HS-5 (cell line): ENCODE data around the gene NQO2.
"Not testable (repeated sequence)": the region's sequence is repeated elsewhere in the genome, so short reads cannot be mapped to it uniquely, and the experiment has no call there.

Experiments
- DNase-seq: peaks from one replicate; pipeline ENCODE4 v3.0.0-alpha.2; 2012; ENCODE audit warnings: low read depth

Gene NQO2

DNA sequence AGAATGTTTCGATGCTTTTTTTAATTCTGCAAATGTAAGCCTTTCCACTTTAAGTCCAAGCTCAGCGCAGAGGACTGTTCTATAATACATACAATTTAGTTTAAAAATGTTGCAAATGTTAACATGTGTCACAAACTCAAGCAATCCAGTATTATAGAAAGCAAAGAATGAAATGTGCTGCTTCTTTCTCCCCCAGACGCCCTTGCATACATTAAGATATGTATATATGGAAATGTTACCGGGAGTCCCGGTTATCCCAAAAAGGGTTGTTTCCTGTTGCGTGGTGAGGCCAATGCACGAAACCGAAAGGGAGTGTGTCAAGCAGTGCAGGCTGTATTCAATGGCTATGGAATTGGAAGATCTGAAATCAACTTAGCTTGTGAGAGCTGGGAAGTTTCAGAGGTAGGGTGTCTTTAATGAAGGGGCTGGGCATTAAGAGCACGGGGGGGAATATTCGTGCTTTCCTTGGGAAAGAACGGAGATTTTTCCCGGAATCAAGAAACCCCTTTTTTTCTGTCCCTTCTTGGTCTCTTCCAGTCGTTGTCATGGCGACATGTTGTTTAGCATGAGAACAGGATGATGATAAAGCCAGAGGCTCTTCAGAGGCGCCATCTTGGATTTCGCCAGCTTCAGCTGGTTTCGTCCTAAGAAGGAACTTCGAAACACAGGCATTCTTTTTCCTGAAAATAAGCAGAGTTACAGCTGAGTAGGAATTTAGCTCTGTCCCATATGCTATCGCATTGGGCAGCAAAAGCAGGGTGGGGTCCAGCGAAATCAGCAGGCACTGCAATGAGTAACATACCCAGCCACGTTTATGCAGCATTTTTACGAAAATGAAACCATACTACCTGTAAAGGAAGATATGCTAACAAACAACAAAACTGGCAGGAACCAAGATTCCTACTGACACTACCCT lies 10.1 kb upstream of the NQO2 start:
- DNase-seq, result peak; percentile 99

GRCh38 chr6:2990248-2990931 lies 9.3 kb upstream of the NQO2 start:
- DNase-seq, result no peak

DNA sequence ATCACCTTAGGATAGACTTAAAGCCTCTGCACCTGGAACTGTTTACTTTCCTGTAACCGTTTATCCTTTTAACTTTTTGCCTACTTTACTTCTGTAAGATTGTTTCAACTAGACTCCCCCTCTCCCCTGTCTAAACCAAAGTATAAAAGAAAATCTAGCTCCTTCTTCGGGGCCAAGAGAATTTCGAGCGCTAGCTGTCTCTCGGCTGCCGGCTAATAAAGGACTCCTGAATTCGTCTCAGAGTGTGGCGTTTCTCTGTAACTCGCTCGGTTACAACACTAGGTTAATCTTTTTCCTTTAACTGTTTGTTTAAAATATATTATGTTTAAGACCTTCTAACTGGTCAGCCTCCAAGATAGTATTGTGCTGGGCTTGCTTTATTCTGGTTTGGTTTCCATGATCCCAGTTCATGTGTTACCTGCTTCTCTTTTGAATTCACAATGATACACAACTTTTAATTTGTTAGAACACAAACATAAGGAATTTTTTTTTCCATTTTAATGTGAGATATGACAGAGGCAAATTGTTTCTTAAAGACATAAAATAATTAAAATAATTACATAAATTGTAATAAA lies 8.7 kb upstream of the NQO2 start:
- no peak for DNase-seq

- no peak for DNase-seq
These were observed 7.2 kb upstream of the NQO2 start for GRCh38 chr6:2992330-2992979.

DNA sequence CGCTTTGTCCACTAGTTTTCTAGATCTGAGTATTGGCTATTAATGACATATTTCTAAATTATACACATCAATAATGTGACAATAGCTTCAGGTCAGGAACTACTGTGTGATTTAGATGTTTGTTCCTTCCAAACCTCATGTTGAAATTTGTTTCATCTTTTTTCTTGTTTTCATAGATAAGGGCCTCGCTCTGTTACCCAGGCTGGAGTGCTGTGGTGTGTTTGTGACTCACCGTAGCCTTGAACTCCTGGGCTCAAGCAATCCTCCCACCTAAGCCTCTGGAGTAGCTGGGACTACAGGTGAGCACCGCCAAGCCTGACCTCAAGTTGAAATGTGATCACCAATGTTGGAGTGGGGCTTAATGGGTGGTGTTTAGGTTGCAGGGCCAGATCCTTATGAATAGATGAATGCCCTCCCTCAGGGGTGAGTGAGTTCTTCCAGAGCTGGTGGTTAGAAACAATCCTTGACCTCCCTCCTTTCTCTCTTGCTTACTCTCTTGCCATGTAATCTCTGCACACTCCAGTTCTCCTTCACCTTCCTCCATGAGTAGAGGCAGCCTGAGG lies 5.9 kb upstream of the NQO2 start:
- no peak for DNase-seq

GRCh38 chr6:2998249-2998997 lies 1.3 kb upstream of the NQO2 start:
- DNase-seq, result not testable (repeated sequence)

- no peak for DNase-seq
These were observed 586 bp upstream of the NQO2 start for GRCh38 chr6:2998998-2999617.

GRCh38 chr6:3001146-3001772 lies 1.6 kb downstream of the NQO2 start:
- DNase-seq, result no peak

DNA sequence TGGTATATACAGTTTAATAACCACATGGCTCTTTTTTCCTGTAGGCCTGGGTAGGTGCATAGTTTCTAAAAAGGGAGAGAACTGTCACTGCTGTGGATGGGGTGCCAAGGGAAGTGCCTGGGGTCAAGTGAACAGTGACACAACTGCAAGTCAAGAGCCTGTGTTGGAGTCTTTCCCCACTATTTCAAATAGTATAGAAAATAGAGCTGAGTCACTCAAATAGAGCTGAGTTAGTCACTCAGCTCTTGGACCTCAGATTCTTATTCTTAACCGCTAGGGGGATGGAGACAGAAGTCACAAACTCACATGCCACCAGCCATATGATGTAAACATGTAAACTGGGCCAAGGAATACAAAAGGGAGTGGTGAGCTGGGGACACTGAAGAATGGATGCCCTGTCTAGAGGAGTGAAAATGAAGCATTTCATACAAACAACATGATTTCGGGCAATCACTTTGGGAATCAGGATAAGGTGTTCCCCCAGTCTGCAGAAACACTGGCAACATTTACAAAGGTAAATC lies 2.1 kb downstream of the NQO2 start:
- no peak for DNase-seq

DNA sequence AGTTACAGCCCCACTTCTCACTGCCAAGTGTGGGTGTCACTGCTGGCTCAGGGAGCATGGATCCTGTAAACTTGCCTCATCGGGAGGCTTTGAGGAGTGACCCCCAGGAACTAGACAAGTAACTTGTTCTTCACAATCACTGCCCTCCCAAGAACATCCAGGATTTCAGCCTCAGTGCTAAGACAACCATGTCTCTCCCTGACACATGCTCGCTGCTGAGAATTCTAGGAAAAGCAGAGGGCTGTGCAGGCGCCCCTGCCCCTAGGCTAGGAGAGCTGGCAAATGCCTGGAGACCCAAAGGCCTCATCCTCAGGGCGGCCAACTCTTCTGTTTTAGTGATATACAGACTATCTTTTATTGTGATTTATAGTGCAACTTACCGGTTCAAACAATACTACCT lies 3.5 kb downstream of the NQO2 start:
- DNase-seq, result not testable (repeated sequence)

DNA sequence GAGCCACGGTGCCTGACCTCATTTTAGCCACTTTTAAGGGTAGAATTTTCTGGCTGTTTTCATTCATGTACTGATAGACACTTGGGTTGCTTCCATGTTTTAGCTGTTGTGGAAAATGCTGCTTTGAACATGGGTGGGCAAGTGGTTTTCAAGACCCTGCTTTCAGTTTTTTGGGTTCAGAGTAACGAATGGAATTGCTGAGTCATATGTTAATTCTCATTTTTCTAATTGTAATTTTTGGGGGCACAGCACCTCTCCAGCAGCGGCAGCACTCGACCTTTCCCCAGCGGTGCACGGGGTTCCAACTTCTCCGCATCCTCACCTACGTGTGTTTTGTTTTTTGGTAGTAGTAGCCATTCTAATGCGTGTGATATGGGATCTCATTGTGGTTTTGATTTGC lies 5.4 kb downstream of the NQO2 start:
- DNase-seq, result no peak

DNA sequence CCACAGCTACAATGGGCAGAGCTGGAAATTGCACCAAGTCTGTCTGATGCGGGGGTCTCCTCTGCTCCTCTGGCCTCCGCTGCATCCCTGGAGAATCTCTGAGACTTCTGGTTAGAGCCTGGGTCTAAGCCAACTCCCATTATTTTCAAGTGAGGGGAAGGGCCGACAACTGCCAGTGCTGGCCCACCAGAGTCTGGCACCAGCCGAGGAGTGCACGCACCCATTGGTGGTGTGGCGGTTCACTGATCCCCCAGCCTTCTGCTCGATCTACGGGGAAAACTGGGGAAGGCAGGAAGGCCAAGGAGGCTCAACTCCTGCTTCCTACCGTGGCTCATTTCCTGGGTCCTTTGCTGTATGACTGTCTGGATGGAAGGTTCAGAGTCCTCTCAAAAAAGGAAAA lies 6.2 kb downstream of the NQO2 start:
- no peak for DNase-seq

DNA sequence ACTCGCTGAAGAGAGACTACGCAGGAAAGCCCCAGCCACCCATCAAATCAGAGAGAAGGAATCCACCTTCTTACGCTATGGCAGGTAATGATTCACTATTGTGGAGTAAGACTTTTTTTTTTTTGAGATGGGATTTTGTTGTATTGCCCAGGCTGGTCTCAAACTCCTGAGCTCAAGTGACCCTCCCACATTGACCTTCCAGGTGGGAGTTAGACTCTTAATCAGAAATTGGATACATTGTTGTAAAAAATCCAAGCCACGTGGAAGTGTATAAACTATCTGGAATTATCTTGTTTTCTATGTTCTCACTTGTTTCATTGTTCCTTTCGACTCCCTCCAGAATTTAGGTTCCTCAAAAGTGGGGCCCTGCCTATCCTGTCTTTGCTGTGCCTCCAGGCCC lies 6.8 kb downstream of the NQO2 start:
- DNase-seq, result no peak

GRCh38 chr6:3007571-3007970 lies 7.9 kb downstream of the NQO2 start:
- no peak for DNase-seq

GRCh38 chr6:3008712-3009265 lies 9.1 kb downstream of the NQO2 start:
- not testable (repeated sequence) for DNase-seq

DNA sequence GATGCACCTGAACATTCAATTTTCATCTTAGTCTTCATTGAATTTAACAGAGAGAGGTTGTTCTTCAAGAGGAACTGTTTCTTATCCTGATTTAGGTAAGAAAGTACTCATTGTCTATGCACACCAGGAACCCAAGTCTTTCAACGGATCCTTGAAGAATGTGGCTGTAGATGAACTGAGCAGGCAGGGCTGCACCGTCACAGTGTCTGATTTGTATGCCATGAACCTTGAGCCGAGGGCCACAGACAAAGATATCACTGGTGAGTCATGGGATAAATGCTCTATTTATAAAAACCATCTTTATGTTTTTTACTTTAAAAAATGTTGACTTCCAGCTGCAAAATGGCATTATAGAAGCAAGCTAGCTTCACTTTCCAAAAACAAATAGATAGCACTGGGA lies 10.2 kb downstream of the NQO2 start:
- no peak for DNase-seq

DNA sequence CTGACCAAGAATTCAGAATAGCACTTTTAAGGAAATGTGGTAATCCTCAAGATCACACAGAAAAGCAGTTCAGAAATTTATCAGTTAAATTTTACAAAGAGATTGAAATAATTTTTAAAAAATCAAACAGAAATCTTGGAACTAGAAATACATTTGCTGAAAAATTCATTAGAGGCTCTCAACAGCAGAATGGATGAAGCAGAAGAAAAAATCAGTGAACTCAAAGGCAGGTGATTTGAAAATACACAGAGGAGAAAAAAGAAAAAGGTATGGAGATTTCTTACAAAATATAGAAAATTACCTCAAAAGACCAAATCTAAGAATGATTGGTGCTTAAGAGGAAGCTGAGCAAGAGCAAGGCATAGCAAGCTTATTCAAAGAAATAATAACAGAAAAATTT lies 11.5 kb downstream of the NQO2 start:
- DNase-seq, result no peak

DNA sequence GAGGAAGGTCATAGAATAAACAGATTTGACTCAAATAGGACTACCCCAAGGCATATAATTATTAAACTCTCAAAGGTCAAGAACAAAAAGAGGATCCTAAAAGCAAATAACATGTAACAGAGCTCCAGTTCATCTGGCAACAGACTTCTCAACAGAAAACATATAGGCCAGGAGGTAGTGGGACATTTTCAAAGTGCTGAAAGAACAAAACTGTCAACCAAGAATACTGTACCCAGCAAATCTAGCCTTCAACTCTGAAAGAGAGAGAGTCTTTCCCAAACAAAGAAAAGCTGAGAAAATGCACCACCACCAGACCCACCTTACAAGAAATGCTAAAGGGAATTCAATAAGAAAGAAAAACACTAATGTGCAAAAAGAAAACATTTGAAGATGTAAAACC lies 11.9 kb downstream of the NQO2 start:
- DNase-seq, result no peak

- no peak for DNase-seq
These were observed 13.8 kb downstream of the NQO2 start for GRCh38 chr6:3013486-3013885.
